ENCODE measurements around the gene MT2A.

- TF ChIP-seq MXI1 (IDR thresholded peaks at IDR 0.05; ENCODE audit: borderline replicate concordance, low read depth, low read length) (no peak), CTCF (conservative IDR thresholded peaks at IDR 0.05; ENCODE audit: low read depth, low read length) (no peak), POLR2A (IDR thresholded peaks at IDR 0.05; ENCODE audit: low read depth, low read length) (no peak), NFE2L2 (IDR thresholded peaks at IDR 0.05; ENCODE audit: low read depth, low read length) (no peak), SMC3 (IDR thresholded peaks at IDR 0.05; ENCODE audit: low read depth, low read length) (no peak), USF2 (IDR thresholded peaks at IDR 0.05; ENCODE audit: low read depth, low read length) (no peak), RAD21 (IDR thresholded peaks at IDR 0.05; ENCODE audit: low read length) (no peak), RCOR1 (IDR thresholded peaks at IDR 0.05; ENCODE audit: insufficient replicate concordance, low read length) (no peak), MAZ (IDR thresholded peaks at IDR 0.05; ENCODE audit: borderline replicate concordance, low read depth, low read length) (no peak), FOS (IDR thresholded peaks at IDR 0.05; ENCODE audit: low read depth, low read length) (no peak)
Measured at GRCh38 chr16:56618138-56618537, 9.8 kb downstream of the MT2A start.
